Hematopoietic multipotent progenitor cell treated with erythropoietin and hydrocortisone succinate and interleukin-3 and kit ligand, for 4 days (in vitro differentiated cells): Measurements from ENCODE around the gene MTRR.

Source experiments
- DNase-seq: peaks from one replicate; pipeline ENCODE4 v3.0.0-alpha.2; 2015

Gene MTRR

DNA sequence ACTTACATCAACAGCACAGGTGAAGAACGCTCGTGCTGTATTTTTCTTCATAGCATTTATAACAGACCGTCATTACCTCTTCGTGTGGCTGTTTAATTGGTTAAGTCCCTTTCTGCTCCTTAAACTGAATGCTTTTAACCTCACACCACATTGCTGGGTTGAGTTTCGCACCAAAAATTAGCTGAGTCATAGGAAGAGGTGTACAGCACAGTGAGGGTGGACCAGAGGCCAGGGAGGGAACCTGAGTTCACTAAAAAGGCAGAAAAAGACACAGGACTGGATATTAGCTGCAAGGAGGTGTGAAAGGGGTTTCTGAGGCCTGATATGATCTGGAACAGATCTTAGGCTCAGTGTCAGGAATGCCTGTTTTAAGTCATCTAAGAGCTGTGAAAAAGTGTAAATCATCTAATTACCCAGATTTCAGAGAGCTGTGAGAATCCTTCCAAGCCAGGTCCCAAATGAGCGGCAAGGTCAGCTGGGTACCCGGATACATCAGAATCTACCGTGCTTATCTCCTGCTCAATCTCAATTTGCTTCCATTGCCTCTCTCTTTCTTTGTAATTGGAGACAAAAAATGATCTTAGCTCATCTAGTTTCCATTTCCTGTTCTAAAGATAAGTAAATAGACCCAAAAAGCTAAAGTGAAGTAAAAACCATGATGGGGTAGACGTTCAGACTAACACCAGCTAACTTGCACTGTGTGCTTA is 10.9 kb upstream of the MTRR start:
- DNase-seq, result peak; percentile 51

DNA sequence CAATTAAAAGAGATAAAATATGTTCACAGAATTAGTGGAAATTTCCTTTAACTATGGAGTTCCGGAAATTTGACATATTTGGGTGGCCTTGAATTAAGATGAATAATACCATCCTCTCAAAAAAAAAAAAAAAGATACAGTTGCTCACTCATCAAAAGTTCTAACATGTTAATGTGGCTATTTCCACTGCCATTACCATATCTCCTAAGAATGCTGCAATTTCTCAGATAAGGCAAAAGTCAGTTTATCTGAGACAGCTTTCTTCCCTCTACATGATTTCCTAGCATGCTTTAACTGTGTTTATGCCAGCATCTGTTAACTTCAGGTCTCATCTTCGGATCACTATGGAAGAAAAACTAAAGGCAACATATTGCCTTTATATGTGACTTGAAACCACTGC is 2.8 kb upstream of the MTRR start:
- peak; percentile 35 for DNase-seq

DNA sequence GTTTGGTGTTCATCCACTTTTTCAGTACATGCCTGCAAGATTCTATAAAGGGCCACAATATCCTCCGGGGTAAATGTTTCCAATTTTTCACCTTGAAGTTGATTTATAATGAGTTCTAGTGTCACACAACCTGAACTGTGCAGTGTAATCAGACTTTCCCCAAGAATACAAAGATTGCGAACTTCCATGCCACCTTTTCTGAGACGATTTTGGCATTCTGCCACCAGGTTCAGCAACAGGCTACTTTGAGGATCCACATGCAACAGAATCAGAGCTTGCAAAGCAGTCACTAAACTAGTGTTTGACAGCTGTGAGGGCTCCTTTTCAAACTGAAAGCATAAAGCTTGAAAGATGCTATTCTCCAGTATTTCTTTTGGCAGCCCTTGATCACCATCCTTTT is 1.7 kb upstream of the MTRR start:
- no peak for DNase-seq

DNA sequence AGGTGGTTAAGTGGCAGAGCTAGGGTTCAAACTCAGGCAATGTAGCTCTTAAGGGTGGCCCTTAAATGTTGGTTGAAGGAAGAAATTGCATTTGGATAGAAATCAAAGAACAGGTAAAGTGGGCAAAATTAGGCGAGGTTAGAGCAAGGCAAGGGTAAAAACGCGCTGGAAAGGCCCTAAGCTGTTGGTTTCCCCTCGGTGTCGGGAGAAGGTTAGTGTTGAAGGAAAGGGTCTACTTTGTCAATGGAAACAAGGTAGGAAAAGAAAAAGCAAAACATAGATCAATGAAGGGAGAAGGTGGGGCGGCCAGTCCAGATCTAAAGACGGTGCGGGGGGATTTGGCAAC is 548 bp upstream of the MTRR start:
- DNase-seq, result no peak

DNA sequence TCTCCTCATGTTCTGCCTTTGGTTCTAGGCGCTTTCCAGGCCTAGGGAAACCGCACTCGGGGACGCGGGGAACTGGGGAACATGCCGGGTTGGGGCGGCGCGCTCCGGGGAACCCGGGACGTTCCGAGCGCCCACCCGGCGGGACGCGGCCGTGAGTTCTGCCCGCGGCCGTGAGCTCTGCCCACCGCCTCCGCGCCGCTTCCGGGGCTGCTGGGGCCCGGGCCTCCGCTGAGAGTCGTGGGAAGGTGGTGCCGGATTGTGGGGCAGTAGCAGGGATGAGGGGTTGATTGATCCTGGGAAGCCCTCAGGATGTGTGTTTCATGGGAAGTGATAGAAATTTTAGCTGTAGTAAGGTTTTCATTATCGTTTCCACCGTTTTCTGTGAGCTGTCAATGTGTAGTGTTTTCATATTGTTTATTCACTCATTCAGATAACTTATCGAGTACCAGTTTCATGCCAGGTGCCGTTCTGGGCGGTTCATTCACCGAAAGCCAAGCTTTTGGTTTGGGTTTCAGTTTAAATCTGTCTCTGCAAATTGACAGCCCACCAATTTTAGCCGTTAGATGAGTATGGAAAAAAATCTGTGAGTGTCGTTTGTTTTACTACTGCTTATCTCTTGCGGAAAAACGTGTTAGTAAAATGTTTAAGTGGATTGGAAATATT is 657 bp downstream of the MTRR start:
- DNase-seq, result peak; percentile 35

DNA sequence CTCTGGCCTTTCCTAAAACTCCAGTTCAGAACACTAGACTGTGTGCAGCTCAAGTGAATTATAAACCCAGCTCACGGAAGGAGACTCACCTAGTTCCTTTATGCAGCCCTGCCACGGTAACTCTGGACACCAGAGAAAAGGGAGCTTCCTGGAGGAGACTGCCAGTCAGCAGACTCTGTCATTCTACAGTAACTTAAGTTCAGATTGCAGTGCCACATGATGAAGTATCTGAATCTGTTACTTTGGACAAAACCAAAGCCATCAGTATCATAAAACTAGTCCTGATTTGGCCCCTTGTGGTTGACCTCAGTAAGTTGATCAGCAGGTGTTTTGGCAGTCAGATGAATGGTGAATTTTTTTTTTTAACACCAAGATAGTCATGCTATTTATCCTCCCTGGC is 2.7 kb downstream of the MTRR start:
- DNase-seq, result peak; percentile 27

DNA sequence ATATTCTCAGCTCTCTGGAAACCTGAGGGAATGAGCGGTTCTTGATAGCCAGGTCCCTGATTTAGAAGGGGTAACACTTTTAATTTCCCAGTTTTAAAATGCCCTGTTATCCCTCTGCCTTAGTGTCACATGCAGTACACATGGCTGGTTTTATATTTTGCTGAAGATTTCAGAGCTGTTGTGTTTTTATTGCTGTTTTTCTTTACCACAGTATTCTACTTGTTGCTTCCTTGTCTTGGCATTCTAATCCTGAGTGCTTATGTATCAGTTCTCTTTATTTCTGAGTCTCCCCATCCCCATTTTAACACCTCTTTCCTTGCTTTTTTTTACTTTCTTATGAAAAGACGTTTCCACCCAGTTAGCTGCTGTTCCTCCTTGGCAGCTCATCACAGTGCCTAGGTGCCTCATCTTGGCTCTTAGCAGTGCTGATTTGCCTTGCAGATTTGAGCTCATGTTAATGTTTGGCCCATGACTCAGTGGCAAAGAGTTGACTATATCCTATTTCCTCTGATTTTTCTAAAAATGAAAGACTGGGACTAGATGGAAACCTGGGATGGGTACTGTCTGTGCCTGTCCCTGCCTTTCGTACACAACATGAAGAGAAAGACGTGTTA is 3.7 kb downstream of the MTRR start:
- DNase-seq, result no peak

DNA sequence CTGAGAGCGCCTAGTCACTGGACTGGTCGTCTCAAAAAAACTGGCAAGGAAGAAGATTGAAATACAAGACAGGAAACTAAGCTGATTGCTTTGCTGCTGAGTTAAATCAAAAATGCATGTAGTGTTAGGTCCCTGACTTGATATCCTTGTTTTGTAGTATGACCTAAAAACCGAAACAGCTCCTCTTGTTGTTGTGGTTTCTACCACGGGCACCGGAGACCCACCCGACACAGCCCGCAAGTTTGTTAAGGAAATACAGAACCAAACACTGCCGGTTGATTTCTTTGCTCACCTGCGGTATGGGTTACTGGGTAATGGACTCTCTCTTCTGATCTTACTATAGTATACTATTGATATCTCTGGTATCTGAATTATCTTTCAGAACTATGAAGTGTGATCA is 4.3 kb downstream of the MTRR start:
- DNase-seq, result no peak

DNA sequence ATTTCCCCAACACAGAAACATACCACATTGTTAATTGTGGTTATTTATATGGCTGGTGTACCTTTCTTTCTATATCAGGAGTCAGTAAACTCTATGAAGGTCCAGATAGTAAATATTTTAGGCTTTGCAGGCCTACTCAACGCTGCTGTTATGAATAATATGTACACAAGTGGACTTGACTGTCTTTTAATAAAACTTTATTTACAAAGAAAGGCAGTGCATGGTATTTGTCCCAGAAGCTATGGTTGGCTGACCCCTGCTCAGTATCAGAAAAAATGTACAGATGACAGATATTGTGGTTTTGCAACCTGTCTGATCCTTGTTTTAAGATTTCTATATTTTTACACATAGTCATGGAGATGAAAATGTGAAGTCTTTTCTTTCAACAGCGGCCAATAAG is 5.7 kb downstream of the MTRR start:
- no peak for DNase-seq

DNA sequence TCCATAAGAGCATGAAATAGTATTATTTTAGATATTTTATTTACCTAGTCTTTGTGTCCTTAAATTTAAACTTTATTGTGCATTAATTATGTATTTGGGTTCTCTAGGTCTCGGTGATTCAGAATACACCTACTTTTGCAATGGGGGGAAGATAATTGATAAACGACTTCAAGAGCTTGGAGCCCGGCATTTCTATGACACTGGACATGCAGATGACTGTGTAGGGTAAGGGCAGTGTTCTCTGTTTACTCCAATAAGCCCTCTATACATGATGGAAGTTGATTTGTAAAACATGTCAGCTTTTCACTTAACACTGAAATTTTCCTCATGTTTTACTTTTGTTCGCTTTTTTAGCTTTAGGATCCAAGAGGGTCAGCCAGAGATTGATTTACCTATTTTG is 6.2 kb downstream of the MTRR start:
- DNase-seq, result no peak

DNA sequence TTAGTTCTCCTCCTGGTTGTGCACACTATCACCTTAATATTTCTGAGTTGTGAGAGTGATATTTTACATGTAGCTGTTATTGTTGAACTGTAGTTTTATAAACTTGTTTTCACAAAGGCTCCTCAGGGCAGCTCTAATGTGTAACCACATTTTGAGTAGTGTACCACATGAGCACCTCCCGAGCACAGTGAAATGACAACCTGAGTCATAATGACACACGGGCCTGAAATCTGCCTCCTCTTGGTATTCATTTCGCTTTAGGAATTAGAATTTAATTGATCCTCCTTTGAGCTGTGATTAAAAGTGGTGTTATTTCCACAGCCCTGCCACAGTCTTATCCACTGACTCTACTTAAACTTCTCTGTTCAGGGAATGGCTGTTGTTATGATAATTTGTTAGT is 7.9 kb downstream of the MTRR start:
- DNase-seq, result no peak

DNA sequence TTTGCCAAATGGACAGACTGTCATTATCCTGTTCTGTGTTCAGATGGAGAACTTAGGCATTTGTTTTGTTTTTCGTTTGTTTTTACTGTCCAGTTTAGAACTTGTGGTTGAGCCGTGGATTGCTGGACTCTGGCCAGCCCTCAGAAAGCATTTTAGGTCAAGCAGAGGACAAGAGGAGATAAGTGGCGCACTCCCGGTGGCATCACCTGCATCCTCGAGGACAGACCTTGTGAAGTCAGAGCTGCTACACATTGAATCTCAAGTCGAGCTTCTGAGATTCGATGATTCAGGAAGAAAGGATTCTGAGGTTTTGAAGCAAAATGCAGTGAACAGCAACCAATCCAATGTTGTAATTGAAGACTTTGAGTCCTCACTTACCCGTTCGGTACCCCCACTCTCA is 8.9 kb downstream of the MTRR start:
- DNase-seq, result no peak

DNA sequence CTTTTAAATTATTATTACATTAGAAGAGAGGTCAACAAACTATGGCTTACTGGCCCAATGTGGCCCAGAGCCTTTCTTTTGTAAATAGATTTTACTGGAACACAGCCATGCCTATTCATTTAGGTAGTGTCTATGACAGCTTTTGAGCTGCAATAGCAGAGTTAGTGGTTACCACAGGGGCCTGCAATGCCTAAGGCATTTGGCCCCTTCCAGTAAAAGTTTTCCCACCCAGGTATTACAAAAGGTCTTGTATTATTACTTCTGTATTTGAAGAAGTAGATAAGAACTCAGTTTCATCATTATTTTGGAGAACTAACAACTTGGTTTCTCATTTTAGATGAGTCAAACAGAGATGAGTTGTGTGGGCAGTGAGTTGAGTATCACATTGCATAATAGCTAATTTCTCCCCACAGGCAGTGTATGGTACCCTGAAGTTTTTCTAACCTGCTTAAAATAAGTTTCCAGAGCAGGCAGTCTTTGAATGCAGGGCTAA is 9.5 kb downstream of the MTRR start:
- DNase-seq, result peak; percentile 60

DNA sequence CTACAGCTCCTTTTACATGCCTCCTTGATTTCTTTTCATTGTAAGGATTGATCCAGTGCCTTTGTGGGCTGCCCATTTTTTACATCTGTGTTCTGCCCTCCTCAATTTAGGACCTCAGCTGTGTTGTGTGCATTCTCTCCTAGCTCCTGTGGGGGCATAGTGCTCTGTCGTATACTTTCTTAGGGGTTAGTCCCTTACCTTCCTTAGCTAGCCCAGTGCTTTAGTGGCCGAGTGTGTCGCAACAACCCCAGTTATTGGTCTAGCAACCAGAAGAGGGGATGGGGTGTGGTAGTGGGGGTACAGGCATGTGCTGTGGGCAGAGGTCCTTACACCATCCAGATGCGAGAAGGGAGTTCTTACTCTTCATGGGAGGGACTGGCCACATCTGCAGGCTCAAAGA is 12.1 kb downstream of the MTRR start:
- peak; percentile 20 for DNase-seq

DNA sequence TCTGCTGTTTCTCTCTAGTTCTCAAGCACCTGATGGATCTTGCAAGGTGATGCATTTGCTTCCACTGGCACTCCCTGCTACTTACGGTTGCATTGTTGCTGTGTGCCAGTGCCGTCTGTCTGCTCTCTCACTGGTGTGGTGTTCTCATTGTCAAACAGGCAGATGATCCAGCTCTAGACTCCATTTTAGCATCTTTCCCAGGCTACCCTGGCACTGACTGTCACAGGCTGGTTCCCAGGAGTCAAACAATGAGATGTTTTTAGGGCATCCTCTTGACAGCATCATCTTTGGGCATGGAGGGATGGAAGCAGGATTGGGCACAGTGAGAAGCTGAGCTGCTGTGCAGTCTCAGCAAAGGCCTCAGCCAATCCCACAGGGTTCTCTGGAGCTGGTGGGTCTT is 12.9 kb downstream of the MTRR start:
- no peak for DNase-seq

DNA sequence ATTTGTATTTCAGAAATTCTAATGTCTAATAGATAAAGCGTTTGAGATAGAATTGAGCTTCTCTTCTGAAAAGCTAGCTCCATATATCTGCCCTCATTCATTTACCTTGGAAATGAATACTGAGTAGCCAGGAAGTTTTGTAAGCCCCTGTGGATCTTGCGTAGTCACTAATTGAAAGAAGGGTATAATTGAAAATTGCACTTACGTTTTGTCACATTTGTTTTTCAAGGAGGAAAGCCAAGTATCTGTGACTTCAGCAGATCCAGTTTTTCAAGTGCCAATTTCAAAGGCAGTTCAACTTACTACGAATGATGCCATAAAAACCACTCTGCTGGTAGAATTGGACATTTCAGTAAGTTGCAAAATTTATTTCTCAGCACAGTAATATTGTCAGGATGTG is 14.0 kb downstream of the MTRR start:
- DNase-seq, result no peak

DNA sequence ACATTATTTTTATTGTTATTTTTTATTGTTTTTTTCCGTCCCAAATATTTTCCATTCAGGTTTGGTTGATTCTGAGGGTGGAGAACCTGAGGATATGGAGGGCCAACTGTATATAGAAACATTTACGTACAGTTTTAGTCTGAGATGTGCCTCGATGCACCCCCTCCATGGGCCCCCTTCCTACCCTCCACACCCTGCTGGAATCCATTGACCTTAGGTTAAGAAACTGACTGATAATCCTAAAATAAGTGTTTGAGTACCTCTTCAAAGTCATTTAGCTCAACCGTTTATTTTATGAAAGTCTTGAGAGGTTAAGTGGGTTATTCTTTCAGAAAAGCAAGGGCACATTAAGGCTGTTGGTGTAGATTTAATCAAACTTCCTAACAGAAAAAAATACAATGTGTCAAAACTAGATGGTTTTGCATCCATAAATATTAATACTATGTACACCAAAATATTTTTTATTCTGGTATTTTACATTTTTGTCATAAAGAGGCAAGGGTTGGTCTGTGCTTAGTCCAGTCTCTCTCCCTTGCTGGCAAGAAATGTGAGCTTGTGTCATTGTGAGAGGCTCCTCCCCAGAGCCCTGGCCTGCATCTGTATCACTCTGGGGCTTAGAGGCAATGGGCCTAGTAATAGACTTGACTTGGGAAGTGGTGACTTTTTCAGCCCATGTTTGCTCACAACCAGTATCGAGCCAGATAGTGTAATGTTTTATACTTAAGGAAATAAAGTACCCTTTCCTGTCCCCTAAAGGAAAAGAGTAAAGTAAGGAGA is 15.7 kb downstream of the MTRR start:
- no peak for DNase-seq

DNA sequence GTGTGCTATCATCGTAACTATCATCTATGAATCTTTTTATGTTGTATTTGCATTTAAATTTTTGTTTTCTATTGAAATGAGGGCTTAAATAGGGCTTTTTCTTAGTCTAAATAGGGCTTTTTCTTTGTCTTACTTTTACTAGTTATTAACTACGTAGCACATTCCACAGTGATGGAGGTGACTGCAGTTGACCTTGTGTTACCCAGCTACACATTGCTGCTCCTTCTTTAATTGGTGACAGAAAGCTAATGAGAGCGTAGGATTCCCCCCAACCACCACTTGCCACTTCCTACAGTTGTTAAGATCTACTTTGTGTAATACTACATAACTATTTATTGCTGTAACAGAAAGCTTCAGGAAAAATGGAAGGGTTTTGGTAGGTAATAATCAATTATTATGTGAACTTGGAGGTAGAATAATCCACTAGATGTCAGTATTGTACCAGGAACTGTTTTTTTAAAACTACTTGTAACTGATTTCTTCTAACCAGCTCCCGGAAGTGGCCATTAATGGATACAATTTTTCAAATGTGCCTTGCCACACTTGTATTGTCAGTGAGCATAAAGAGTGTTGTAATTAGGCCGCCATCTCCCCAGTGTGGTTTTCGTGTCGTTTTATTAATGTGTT is 18.0 kb downstream of the MTRR start:
- peak; percentile 69 for DNase-seq

DNA sequence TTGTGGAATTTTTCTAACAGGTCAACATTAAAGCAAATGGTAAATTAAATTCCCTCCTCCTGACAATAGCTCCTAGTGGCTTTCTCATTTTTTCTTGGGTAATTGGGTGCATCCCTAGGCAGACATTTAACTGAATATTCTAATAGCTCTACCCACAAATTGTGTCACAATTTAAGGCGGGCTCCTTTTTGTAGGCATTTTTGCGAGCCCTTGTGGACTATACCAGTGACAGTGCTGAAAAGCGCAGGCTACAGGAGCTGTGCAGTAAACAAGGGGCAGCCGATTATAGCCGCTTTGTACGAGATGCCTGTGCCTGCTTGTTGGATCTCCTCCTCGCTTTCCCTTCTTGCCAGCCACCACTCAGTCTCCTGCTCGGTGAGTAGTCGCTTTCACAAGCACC is 20.0 kb downstream of the MTRR start:
- DNase-seq, result no peak

DNA sequence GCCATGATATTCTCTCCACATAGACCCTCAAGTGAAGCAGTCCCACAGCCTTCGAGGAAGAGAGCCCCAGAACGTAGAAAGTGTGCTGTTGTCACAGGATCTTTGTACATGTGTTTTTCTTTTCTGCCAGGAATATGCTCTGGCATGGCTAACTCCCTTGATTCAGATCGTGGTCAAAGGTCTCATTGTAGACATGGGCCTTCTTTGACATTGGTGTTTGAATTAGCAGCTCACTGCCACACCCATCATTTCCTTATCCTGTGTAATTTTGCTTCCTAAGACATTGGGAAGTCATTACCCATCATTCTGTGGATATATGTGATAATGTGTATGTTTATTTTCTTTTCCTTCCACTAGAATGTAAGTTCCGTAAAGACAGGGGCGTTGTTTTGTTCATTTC is 25.5 kb downstream of the MTRR start:
- DNase-seq, result no peak

DNA sequence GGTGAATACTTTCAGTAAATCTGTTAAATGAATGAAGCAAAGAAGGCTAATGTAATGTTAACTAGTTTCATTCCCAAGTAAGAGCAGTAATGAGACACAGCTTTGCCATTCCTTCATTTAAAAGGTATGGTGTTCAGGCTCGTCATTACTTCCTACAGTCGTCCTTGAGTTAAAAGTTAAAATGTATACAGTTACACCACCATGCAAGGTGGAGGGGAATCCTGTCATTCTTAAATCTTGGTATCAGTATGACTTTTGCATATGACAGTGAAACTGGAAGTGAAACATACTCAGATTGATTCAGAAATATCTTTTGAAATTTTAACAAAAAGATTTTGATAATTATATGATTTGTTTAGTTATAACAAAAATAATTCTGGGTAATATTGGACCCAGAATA is 25.9 kb downstream of the MTRR start:
- DNase-seq, result no peak

DNA sequence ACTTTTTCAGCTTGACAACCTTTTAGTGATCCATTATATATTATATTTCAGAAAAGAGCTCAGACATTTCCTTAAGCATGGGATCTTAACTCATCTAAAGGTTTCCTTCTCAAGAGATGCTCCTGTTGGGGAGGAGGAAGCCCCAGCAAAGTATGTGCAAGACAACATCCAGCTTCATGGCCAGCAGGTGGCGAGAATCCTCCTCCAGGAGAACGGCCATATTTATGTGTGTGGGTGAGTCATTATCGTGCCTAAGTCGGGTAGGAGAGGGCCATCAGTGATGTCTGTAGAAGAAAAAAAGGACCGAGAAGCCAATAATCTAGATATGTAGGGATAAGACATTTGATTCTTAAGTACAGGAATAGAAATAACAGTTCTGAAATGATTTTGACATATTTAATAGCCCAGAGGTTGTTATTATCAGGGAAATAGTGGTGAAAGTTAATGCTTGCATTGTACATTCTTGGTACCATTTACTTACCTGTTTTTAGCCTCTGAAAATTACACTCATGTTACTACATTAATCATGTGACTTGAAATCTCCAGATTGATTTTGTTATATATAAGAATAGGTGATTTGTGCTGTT is 28.2 kb downstream of the MTRR start:
- peak; percentile 77 for DNase-seq

DNA sequence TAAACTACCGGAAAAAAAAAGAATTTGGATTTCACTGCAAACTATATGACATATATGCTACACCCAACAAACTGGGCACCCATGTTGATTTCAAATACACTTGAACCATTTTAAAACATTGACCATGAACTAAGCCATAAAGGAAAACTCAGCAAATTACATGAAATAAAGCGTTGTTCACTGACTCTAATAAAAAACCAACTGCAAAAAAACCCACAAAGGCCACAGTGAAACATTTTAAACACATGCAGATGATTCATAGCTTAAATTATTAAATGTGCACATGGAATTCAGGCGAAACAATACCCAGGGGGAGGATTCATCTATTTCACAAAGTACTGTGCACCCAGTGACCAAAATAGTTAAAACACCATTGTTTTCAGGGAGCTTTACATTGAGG is 33.3 kb downstream of the MTRR start:
- DNase-seq, result no peak
